ENCODE measurements around the gene ZP3.
"Not testable (repeated sequence)": the region's sequence is repeated elsewhere in the genome, so short reads cannot be mapped to it uniquely, and the experiment has no call there.

Gene ZP3

DNA sequence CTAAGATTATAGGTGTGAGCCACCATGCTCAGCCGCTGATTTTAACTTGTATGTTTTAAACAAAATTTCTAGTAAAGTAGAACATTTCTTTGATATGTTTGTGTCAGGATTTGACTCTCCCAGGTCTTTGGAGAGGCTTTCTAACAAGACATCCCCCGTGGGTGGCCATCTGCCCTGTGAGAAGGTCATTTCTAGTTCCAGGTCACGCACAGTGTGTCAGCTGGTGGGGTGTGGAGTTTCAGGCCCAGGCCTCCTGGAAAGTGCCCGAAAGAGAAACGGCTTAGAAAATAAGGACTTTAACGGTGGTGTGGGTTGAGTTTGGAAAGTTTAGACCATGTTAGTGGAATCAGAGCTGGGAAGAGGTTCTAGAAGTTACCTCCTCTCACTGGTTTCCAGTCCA lies 48.3 kb downstream of the ZP3 start:
- not testable (repeated sequence) for H3K79me2 ChIP-seq (ENCODE audit: control insufficient read depth, insufficient read depth, low read length, unreplicated experiment); H3K36me3 ChIP-seq (ENCODE audit: insufficient read depth, low read length); H3K4me1 ChIP-seq (ENCODE audit: control insufficient read depth, insufficient read depth, low read length, unreplicated experiment); H3K4me3 ChIP-seq (ENCODE audit: low read depth, low read length); H3K27ac ChIP-seq (ENCODE audit: low read depth, low read length); H3K27me3 ChIP-seq (ENCODE audit: insufficient read depth, low read length); H2AFZ ChIP-seq (ENCODE audit: low read length, unreplicated experiment)

DNA sequence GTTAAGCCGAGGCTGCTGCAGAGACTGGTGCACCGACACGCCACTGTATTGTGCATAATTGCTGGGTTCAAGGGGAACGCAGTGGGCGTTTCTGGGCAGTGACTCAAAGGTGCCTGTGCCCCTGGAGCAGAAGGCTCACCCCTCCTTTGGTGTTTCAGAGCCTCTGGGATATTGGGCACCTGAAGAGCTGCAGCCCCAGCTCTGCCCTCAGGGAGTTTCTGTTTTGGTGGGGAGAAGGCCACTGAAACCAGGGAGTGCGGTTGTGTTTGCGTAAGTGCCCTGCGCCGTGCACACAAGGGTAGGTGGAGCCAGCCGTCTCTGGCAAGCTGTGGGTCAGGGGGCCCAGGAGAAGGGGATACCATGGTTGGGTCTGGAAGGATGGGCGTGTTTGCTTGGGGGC lies 51.5 kb downstream of the ZP3 start:
- H3K4me1 ChIP-seq (ENCODE audit: control insufficient read depth, insufficient read depth, low read length, unreplicated experiment); H3K27me3 ChIP-seq (ENCODE audit: insufficient read depth, low read length); H3K4me3 ChIP-seq (ENCODE audit: low read depth, low read length); H2AFZ ChIP-seq (ENCODE audit: low read length, unreplicated experiment); H3K79me2 ChIP-seq (ENCODE audit: control insufficient read depth, insufficient read depth, low read length, unreplicated experiment); H3K27ac ChIP-seq (ENCODE audit: low read depth, low read length); H3K36me3 ChIP-seq (ENCODE audit: insufficient read depth, low read length): not testable (repeated sequence)

DNA sequence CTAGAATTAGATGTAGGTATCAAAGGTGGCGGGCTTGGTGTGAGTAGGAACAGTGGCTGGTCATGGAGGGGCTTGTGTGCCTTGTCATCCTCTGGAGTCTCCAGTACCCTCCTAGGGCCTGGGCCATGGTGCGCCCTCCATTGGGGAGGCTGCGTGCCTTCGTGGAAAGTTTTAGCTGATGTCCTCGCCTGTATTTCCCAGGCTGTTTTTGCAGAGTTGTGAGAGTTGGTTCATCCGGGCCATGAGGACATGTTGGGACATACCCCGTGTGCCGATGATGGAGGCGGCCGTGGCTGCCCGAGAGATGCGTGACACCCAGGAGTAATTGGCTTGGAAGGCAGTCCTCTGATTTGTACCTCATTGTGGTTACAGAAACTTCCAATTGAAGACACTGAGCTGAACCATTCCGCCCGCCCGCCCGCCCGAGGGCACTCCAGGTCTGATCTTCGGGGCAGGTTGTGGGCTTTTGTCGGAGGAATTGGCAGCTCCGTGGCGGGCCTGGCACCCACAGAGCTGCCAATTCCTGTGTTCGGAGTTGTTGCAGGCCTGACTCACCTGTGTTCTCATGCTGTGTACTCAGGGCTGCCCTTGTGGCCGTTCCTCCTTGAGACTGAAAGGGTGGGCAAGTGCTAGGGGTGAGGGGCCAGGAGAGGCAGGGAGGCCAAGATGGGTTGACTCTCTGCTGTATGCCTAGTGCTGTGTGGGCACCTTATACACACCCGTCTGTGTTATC lies 52.2 kb downstream of the ZP3 start:
- not testable (repeated sequence) for H3K36me3 ChIP-seq (ENCODE audit: insufficient read depth, low read length); H3K4me1 ChIP-seq (ENCODE audit: control insufficient read depth, insufficient read depth, low read length, unreplicated experiment); H3K27ac ChIP-seq (ENCODE audit: low read depth, low read length); H3K4me3 ChIP-seq (ENCODE audit: low read depth, low read length); H3K27me3 ChIP-seq (ENCODE audit: insufficient read depth, low read length); H2AFZ ChIP-seq (ENCODE audit: low read length, unreplicated experiment); H3K79me2 ChIP-seq (ENCODE audit: control insufficient read depth, insufficient read depth, low read length, unreplicated experiment)

DNA sequence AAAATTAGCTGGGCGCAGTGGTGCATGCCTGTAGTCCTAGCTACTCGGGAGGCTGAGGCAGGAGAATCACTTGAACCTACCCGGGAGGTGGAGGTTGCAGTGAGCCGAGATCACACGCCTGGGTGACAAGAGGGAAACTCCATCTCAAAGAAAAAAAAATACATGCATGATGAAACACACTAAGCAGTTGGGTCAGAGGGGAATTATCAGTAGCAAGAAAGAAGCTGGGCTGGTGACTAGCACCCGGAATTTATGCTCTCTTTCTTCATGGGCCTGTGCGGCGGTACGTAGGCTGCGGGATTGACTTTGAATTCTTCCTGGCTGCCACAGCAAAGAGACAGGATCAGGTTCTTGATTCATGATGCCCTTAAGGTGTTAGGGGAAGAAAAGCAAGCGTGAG lies 54.9 kb downstream of the ZP3 start:
- H3K79me2 ChIP-seq (ENCODE audit: control insufficient read depth, insufficient read depth, low read length, unreplicated experiment); H2AFZ ChIP-seq (ENCODE audit: low read length, unreplicated experiment); H3K27me3 ChIP-seq (ENCODE audit: insufficient read depth, low read length); H3K4me3 ChIP-seq (ENCODE audit: low read depth, low read length); H3K4me1 ChIP-seq (ENCODE audit: control insufficient read depth, insufficient read depth, low read length, unreplicated experiment); H3K27ac ChIP-seq (ENCODE audit: low read depth, low read length); H3K36me3 ChIP-seq (ENCODE audit: insufficient read depth, low read length): not testable (repeated sequence)

DNA sequence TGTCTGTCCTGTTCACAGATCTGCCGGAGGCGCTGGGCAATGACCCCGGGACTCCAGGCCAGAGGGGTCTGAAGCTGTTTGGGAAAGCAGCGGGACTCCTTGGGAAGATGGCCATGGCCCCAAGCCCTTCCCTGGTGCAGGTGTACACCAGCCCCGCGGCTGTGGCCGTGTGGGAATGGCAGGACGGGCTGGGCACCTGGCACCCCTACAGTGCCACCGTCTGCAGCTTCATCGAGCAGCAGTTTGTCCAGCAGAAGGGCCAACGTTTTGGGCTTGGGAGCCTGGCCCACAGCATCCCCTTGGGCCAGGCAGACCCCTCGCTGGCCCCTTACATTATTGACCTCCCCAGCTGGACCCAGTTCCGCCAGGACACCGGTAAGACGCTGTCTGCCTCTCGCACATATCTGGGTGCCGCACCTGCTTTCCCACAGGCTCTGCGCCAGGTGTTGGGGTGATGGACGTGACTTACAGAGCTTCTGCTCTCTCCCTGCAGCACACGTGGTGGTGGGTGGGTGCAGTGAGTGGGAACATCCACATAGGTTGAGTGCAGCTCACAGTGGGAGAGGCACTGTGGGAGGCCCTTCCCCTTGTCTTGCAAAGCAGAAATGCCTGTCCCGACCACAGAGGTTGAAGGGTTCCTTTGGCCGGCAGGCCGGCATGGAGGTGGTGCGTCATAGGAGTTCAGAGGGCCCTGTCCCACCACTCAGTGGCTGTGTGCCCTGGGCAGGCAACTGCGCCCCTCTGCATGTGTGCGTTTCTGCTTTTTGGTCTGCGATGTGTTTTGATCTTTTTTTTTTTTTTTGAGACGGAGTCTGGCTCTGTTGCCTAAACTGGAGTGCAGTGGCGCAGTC lies 55.9 kb downstream of the ZP3 start:
- H3K4me1 ChIP-seq (ENCODE audit: control insufficient read depth, insufficient read depth, low read length, unreplicated experiment); H3K79me2 ChIP-seq (ENCODE audit: control insufficient read depth, insufficient read depth, low read length, unreplicated experiment); H2AFZ ChIP-seq (ENCODE audit: low read length, unreplicated experiment); H3K27me3 ChIP-seq (ENCODE audit: insufficient read depth, low read length); H3K36me3 ChIP-seq (ENCODE audit: insufficient read depth, low read length); H3K27ac ChIP-seq (ENCODE audit: low read depth, low read length); H3K4me3 ChIP-seq (ENCODE audit: low read depth, low read length): not testable (repeated sequence)

DNA sequence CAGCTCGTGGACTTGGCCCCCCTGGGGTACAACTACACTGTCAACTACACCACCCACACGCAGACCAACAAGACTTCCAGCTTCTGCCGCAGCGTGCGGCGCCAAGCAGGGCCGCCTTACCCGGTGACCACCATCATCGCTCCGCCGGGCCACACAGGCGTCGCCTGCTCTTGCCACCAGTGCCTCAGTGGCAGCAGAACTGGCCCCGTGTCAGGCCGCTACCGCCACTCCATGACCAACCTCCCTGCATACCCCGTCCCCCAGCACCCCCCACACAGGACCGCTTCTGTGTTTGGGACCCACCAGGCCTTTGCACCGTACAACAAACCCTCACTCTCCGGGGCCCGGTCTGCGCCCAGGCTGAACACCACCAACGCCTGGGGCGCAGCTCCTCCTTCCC lies 57.9 kb downstream of the ZP3 start:
- not testable (repeated sequence) for H2AFZ ChIP-seq (ENCODE audit: low read length, unreplicated experiment); H3K27me3 ChIP-seq (ENCODE audit: insufficient read depth, low read length); H3K4me3 ChIP-seq (ENCODE audit: low read depth, low read length); H3K27ac ChIP-seq (ENCODE audit: low read depth, low read length); H3K36me3 ChIP-seq (ENCODE audit: insufficient read depth, low read length); H3K79me2 ChIP-seq (ENCODE audit: control insufficient read depth, insufficient read depth, low read length, unreplicated experiment); H3K4me1 ChIP-seq (ENCODE audit: control insufficient read depth, insufficient read depth, low read length, unreplicated experiment)

DNA sequence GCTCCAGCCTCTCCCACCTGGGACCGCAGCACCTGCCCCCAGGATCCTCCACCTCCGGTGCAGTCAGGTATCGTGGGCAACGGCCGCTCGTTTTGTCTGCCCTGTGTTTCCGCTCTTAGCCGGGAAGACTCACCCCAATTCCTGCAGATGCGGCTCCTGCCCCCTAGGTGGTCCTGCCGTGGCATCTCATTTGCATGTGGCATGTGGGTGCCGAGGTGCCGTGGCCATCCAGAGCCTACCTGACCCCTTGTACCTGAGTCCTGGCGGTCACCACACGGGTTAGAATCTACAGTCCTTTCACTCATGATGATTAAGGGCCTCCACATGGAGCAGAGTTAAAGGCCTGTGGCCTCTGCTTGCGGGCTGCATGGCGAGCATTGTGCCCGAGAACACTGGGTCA lies 58.3 kb downstream of the ZP3 start:
- not testable (repeated sequence) for H3K4me1 ChIP-seq (ENCODE audit: control insufficient read depth, insufficient read depth, low read length, unreplicated experiment); H3K27ac ChIP-seq (ENCODE audit: low read depth, low read length); H3K27me3 ChIP-seq (ENCODE audit: insufficient read depth, low read length); H3K79me2 ChIP-seq (ENCODE audit: control insufficient read depth, insufficient read depth, low read length, unreplicated experiment); H3K4me3 ChIP-seq (ENCODE audit: low read depth, low read length); H2AFZ ChIP-seq (ENCODE audit: low read length, unreplicated experiment); H3K36me3 ChIP-seq (ENCODE audit: insufficient read depth, low read length)

DNA sequence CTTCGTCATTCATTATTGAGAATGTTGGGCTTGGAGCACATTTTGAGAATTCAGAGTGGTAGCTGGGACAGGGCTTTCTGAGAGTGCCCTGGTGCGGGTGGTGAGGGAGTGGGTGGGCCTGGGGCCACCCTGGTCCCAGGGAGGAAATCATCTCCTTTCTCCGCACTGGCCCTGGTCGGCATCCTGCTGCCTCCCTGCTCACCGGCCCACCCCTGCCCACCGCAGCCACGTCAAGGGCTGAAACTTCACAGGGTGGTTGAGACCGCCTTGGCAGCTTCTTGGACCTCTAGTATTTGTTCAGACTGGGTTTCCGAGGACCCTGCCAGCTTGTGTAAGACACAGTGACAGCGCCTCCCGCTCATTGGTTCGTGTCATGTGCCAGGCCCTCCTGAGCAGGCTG lies 59.7 kb downstream of the ZP3 start:
- H3K27me3 ChIP-seq (ENCODE audit: insufficient read depth, low read length); H3K4me3 ChIP-seq (ENCODE audit: low read depth, low read length); H2AFZ ChIP-seq (ENCODE audit: low read length, unreplicated experiment); H3K4me1 ChIP-seq (ENCODE audit: control insufficient read depth, insufficient read depth, low read length, unreplicated experiment); H3K36me3 ChIP-seq (ENCODE audit: insufficient read depth, low read length); H3K79me2 ChIP-seq (ENCODE audit: control insufficient read depth, insufficient read depth, low read length, unreplicated experiment); H3K27ac ChIP-seq (ENCODE audit: low read depth, low read length): not testable (repeated sequence)

DNA sequence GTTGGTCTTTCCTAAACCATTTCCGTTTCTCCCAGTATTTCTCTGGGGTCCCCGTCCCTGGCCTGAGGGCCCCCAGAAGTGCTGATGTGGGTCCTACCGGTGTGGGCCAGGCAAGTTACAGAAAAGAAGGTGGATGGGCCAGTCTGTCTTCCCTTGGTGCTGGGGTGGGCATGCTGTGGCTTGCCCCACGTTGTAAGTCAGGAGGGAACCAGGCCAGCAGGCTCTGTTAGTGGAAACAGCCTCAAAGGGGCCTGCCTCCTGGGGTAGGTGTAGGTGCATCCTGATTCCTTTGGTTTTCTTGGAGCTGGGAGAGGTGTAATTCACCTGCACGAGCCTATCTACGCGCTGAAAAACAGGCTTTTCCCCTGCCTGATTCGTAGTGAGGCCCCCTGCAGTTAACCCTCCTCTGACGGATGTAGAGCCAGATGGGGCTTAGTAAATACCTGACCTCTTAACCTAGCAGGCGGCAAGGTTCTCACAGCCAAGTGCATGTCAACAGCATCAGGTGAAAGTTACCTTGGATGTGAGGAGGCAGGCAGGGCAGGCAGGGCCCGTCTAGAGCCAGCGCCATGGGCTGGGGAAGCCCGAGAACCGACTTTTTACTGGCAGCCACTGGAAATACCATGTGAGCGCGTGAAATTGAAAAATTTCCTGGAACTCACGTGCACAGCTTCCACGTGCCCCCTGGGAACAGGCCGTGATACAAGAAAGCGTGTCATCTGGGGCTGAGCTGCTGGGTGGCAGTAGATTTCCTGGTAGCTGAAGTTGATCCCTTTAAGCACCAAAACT lies 61.3 kb downstream of the ZP3 start:
- H3K36me3 ChIP-seq (ENCODE audit: insufficient read depth, low read length); H3K27ac ChIP-seq (ENCODE audit: low read depth, low read length); H3K4me1 ChIP-seq (ENCODE audit: control insufficient read depth, insufficient read depth, low read length, unreplicated experiment); H3K27me3 ChIP-seq (ENCODE audit: insufficient read depth, low read length); H3K4me3 ChIP-seq (ENCODE audit: low read depth, low read length); H2AFZ ChIP-seq (ENCODE audit: low read length, unreplicated experiment); H3K79me2 ChIP-seq (ENCODE audit: control insufficient read depth, insufficient read depth, low read length, unreplicated experiment): not testable (repeated sequence)

DNA sequence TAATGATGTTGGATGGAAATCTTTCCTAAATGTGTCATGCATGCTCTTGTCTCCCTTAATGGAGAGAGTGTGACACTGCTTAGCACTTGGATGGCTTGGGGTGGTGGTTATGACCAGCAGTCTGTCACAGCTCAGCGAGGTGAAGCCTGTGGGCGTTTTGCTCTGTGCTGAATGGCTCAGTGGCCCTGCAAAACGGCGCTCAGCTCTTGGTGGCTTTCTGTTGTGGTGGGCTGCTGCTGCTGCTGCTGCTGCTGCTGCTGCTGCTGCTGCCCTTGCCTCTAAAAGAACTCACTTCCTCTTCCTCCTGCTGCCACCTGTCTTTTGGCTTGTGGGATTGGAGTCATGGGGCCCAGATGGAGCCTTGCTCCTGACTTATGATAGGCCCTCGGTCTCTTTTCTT lies 61.9 kb downstream of the ZP3 start:
- not testable (repeated sequence) for H3K27ac ChIP-seq (ENCODE audit: low read depth, low read length); H3K4me3 ChIP-seq (ENCODE audit: low read depth, low read length); H3K36me3 ChIP-seq (ENCODE audit: insufficient read depth, low read length)

DNA sequence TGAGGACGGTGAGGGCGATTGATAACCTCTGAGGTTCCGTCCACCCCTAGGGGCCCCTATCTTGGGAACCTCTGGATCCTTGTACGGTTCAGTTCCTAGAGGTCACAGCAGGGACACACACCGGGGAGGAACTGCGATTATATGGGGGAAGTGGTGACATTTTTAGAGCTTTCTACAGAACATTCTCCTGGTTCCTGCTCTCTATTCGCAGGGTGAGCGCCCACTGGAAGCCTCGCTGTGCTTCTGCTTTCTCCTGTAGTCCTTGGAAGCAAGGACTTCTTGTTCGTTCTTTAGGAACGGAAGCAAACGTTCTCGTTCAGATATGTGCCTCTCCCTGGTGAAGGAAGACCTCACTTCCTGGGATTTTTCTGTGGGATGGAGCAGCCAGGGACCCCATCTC lies 63.2 kb downstream of the ZP3 start:
- not testable (repeated sequence) for H3K36me3 ChIP-seq (ENCODE audit: insufficient read depth, low read length); H3K27ac ChIP-seq (ENCODE audit: low read depth, low read length); H3K27me3 ChIP-seq (ENCODE audit: insufficient read depth, low read length); H3K79me2 ChIP-seq (ENCODE audit: control insufficient read depth, insufficient read depth, low read length, unreplicated experiment); H2AFZ ChIP-seq (ENCODE audit: low read length, unreplicated experiment); H3K4me1 ChIP-seq (ENCODE audit: control insufficient read depth, insufficient read depth, low read length, unreplicated experiment); H3K4me3 ChIP-seq (ENCODE audit: low read depth, low read length)

More for the DNA sequence above, 61.9 kb downstream of the ZP3 start:
- not testable (repeated sequence) for H3K27me3 ChIP-seq (ENCODE audit: insufficient read depth, low read length); H2AFZ ChIP-seq (ENCODE audit: low read length, unreplicated experiment); H3K4me1 ChIP-seq (ENCODE audit: control insufficient read depth, insufficient read depth, low read length, unreplicated experiment); H3K79me2 ChIP-seq (ENCODE audit: control insufficient read depth, insufficient read depth, low read length, unreplicated experiment)
